NCI-H2196 (cell line): Measurements from ENCODE around the gene KCNAB1.

Source experiments
- DNase-seq: peaks from one replicate; lab custom pipeline; 2025; ENCODE audit not compliant: unreplicated experiment; lab: John Stamatoyannopoulos, UW

KCNAB1 gene

DNA sequence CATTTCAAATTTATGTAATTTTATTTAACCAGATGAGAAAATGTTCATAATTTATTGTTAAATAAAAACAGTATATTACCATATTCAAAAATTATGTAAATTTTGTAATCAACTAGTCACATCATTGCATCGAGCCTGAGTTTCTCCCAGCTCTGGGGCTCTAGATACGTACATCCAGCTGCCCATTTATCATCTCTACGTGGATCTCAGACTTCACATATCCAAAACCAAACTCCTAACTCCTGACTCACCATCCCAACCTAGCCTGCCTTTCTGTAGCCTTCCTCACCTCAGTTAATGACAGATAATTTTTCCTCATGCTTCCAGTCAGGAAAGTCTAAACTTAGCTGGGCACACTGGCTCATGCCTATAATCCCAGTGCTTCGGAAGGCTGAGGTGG, 239.7 kb downstream of the KCNAB1 start:
- no peak for DNase-seq

DNA sequence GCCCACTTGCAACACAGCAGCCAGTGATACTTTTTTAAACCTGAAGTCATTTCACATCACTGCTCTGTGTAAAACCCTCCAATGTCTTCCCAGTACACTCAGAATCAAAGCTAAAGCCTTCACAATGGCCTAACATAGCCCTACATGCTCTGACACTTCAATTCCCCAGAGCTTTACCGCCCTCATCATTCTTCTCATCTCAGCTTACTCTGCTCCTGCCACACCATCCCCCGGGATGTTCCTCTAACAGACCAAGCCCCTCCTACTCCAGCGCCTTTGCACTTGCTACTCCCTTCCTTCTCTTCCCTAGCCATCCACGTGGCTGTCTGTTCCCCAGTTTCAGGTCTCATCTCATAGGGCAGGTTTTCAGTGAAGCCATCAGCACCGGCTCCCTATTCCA, 240.6 kb downstream of the KCNAB1 start:
- DNase-seq, result no peak

DNA sequence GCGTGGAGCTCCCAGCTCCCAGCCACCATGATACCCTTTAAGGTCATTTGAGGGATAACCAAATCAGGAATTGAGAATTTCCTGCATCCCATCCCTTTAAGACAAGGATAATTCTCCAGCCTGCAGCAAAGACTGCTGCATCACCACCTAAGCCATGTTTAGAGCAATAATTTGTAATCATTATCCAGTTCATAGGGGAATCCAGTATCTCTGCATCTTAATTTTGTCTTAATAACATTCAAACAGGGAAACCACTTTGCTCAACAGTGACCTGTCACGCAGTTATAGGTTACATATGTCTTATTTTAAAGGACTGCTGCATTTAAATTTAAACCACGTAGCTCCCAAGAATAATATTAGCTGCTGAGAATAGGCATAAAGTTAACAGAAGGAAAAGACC, 246.2 kb downstream of the KCNAB1 start:
- DNase-seq, result no peak

DNA sequence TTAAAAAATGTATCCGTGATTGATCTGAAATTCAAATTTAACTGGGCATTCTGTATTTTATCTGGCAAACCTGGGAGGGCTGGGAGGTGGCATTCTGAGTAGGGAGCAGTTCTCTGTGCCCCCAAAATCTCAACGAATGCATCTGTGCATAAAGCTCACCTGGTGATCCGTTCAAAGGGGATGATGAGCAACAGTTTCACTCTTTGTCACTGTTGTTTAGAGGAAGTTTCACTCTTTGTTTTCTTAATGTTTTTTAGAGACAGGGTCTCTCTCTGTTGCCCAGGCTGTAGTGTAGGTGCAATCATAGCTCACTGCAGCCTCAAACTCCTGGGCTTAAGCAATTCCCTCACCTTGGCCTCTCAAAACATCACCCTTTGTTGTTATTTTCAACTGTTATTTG, 247.8 kb downstream of the KCNAB1 start:
- DNase-seq, result no peak

DNA sequence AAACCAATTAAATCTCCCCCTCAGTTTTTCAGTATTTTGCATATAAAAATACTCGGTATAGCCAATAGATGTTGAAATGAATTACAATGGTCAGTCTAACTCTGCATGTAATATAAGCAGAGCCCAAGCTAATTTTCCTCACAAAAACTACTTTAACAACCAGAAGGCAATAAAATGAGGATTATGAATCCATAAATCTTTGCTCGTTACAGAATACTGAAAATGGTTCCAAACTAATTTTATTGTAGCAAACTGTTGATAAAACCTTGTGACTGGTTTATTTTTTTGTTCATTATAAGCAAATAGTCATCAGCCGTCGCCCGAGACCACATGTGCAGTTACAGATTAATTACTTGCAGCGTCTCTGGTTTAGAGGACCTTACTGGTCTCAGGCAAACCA, 251.3 kb downstream of the KCNAB1 start:
- DNase-seq, result no peak

DNA sequence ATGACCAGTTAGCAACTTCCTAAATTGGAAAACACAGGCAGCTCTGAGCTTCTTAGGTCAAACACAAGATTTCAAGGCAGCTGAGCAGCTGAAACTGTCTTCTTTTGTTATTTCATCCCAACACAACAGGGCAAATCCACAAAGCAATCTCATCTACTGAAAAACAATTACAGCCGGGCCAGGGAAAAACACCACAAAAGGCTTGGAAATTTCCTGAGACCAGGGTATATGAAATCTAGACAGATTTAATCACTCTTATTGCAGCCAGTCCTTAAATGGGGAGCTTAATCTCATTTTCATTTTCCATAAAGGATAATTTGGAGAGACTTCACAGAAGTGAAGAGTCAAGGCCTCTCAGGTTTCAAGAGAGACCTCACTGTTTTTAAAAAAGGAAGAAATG, 252.7 kb downstream of the KCNAB1 start:
- DNase-seq, result no peak

DNA sequence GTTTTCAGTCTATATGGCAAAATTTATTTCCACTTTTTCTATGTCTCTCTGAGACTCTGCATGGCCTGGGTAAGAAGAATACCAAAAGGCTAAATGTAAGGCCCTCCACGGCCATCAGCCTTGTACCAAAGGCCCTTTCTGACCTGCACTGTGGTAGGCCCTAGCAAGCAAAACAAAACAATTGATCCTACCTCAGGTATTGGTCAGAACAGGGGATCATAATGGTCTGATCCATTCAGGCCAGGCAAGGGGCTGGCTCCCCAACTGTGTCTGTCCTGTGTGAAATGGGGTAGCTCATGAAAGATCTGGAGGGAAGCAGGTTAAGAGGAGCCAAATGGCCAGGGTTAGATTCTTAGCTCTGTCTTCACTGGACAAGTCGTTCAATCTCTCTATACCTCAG, 253.3 kb downstream of the KCNAB1 start:
- no peak for DNase-seq

DNA sequence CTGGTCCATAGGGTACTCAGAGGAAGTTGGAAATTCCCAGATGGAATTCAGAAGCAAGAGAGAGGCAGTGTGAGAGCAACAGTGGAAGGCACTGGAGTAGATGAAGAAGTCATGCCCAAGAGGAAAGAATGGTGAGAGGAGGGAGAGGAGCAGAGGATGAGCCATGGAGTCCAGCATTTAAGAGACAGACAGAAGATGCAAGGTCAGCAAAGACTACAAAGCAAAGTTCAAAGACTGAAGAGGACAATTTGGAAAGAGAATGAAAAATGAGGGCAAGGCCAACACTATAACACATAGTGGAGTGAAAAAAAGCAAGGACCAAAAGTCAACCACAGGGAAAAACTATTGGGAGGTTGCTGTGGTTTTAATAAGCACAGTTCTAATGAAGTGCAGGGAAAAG, 255.8 kb downstream of the KCNAB1 start:
- DNase-seq, result no peak

DNA sequence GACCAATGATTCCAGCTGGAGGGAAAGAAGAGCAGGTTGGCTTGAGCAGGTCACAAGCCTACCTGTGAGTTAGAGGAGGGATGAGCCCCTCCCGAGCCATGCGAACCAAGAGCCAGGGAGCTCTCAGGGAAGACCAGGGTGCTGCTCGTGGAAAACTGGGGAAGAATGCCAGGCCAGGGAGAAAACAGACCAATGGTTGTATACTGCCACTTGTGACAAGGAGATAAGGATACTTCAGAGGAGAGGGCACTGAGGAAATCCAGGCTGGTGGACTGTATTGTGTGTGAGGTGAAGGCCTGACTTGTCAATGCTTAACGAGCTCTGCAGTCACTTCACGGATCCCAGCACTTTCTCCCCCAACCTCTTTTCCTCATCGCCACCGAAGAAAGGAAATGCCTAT, 256.9 kb downstream of the KCNAB1 start:
- DNase-seq, result no peak

DNA sequence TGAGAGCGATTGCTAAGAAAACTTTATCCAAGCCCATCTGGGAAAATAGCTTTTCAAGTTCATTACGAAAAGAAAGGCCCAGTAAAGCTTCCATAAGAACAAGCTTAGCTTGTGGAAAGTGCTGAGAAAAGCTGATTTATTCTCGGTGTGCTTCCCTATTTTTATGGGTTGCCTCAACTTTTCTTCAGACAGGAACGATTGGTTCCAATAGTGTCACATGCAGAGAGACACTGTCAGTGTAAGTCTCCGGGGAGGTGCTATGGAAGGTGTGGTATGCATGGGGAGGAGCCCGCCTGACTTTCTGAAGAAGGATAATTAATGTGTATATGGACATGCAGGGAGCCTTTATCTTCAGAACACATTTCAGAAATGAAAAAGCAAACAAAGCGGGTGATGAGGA, 257.3 kb downstream of the KCNAB1 start:
- DNase-seq, result no peak

DNA sequence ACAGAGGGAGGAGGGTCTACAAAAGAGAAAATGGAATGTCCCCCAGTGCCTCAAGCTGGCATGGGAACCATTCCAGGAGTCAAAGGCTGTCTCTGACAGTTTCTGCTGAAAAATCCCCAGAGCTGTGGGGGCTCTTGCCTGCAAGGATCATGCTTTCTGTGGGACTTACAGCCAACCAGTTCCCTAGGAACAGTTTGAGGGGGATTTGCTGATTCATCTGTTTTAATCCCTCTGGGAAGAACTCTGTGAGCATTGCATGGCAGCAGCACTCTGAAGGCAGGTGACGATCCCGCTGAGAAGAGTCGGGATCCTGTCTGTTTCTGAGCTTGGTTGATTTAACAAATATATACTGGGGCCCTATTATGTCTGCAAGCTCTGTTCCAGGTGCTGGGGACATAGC, 258.5 kb downstream of the KCNAB1 start:
- DNase-seq, result no peak

DNA sequence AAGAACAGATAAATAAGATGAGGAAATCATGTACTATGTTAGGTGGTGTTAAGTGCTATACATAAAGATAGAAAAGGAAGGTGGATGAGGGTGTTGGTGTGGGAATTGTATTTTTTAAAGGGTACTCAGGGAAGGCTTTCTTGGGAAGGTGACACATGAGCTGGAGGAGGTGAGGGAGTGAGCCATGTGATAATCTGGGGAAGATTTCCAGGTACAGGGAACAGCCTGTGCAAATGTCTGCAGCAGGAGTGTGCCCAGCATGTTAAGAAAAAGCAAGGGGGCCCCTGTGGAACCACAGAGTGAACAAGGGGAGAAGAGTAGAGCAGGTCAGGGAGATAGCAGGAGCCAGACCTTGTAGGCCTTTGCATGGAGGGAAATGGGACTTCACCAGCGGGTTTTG, 258.9 kb downstream of the KCNAB1 start:
- no peak for DNase-seq

DNA sequence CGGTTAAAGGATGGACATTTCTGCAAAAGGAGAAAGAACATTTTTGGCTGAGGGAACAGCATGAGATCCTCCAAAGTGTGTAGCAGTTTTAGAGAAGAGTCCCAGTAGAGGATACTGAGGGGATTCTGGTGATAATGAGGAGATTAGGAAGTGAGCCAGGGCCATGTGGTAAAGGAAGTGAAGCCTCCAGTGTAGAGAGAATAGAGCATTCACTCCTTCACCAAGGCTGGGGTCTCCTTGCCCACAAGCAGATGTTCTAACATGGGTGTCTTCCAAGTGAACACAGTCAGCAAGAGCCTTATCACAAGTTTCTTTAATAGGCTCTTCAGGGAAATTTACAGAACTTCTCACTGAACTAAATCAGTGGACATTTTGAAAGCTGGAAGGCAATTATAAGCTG, 260.9 kb downstream of the KCNAB1 start:
- no peak for DNase-seq

DNA sequence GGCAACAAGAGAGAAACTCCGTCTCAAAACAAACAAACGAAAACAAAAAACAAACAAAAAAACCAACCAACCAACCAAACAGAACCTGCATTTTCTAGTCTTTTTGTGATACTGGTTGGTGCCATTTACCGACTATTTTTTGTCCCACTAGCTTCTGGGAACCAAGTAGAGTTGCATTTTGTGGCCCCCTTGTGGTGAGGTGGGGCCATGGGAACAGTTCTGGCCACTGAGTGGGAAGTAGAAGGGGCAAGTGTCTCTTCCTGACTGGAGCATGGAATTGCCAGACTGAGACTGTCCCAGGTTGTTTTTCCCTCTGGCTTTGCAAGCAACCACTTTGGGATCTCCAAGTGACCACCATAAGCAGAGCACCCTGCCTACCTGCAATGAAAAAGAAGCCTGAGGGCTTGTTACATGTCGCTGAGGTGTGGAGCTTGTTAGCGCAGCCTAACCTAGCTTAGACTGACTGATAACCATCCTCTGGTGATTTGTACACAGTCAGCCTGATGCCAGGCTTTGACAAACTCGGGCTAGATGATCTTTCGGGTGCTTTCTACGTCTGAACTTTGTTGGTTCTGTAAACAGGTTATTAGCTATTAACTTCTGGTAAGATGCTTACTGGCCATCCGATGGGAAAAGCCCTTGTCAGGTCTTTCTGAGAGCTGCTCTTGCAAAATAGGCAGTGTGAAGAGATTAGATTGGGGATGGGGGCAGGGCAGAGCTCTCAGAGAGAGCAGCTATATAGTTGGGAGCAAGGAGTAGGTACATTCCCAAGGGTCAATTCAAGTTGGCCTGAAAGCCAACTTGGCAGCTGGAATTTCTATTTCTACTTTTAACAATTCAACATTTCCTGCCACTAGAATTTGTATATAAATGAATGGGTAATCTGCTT, 262.3 kb downstream of the KCNAB1 start:
- peak; percentile 29 for DNase-seq

DNA sequence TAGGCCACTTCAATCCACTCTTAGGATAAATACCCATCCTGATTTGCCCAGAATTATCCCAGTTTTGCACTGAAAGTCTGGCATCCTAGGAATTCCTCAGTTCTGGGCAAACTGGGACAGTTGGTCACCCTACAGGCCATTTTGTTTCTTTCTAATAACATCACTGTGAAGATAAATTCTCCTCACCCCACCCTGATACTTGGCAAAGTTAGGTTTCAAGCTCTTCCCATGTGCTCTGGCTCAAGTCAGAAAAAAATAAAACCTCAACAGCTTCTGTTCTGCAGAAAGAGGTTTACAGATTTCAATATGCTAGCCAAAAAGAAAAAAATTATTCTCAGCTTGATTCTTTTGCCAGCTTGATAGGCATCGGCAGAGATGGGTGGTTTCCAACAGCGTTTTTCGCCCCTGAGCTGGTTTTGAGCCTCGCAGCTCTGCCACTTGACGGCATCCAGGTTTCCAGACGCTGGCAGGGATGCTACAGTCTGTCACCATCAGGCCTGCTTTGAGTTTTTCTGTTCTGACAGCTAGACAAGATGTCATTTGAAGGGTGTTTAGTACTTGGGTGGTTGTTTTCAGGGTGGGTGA, 263.2 kb downstream of the KCNAB1 start:
- DNase-seq, result no peak

DNA sequence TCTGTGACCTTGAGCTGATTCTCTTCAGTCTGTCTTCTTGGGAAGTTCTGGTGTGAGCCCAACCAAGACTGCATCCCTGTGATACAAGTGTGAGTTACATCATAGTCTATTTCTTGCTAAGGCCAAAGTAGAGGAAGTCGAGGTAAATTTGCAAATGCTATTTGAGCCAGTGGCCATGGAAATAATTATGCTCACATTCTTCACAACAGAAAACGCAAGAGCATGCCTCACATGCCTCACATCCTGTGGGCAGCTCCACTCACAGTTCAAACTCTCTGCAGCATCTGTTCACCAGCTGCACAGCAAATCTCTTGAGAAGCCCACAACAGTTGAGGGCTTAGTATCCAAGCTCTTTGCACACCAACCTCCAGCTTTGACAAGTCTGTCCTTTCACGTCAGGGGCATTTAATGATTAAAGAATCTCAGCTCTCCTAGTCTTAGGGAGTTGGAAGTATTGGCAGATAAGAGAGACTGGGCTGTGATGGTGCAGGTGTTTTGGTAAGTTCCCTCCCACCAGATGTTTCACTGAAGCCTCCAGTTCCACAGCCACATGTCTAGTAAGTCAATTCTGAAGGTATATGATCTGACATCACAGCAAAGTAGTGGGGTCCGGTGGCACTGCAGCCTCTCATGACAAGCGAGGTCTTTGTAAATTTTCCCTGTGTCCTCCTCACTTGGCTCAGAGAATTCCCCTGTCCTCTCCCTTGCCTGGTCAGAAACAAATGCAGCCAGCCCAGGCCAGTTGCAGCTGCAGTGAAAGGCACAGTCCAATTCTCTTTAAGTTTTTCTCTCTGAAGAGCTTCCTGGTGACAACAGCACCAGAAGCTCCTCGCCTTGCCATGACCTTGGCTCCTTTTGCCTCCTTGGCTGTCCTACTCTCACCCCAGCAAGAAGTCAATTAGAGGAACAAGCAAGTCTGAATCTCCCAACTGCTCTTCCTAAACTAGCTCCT, 268.4 kb downstream of the KCNAB1 start:
- no peak for DNase-seq

DNA sequence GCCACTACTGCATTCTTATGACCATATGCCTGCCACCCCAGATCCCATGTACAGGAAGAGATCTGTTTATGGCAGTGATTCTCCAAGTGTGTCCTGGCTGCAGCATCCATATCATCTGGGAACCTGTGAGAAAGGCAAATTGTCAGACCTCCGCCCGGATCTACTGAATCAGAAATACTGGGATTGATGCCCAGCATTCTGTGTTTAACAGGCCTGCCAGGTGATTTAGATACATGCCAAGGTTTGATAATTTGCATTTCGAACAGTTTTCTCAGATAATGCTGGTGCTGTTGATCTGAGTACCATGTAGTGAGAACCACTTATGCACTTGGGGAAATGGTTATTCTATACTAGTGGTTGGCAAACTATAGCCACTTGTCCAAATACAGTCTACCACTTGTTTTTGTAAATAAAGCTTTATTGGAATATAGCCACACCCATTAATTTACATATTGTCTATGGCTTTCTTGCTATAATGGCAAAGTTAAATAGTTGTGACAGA, 269.1 kb downstream of the KCNAB1 start:
- DNase-seq, result no peak

DNA sequence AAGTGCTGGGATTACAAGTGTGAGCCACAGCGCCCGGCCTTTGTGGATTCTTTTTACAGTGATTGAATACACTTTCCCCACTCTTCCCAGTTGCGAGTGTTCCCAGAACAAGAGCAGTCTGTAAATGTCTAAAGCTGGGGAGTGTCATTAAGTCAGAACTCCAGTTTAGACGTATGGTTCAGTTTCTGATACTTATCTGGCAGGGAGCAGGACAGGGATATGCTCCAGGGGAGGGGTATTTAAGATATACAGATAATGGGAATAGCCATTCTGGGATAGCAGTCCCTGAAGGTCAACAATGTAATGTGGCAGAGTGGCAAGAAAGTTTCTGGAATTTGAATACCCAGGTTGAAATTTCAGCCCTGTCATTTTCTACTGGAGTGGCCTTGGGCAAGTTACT, 270.5 kb downstream of the KCNAB1 start:
- no peak for DNase-seq

DNA sequence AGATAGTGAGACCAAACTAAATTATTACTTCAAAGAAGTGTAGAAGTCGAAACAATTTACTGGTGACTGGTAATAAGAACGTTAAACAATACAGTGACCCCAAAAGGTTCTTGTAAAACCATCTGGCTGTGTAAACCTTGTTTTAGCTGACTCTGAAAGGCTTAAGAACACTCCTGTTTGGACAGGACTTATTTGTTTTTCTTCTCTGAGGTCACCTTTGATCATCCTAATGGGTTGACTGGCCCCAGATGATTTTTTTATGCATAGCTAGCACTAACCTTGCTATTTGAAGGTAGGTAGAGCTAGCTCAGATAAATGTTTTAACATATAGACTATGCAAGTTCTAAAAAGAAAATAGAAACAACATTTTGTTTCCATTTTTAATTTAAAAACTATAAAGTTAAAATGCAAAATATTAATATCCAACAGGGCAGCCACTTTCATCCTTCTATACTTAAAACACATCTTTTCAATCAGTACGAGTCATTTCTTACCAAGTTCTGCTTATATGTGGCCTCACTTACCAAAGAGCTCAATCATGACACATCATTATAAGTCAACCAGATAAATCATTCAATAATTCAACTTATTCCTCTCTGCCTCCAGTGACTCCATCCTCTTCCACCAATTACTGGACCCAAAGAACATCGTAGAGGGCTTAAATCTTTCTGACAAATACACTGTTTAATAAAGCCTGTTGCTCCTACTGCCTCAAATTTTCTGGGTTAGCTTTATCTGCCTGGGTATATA, 275.8 kb downstream of the KCNAB1 start:
- no peak for DNase-seq

DNA sequence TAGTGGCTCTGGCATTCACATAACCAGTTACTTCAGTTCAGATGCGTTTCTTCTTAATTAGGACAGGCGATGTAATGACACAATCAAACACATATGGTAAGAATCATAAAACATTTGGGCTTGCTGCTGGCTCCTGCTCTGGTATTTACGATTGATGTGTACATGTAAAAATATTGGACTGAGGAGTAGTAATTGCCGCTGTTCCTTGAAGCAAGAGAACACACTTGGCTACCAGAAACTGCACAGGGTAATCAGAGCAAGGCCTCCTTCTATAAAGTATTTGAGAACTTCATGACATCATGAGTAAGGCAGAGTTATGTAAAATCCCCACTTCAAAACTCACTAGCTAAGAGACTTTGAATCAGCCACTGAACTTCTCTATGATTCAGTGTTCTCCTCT, 276.5 kb downstream of the KCNAB1 start:
- DNase-seq, result no peak

DNA sequence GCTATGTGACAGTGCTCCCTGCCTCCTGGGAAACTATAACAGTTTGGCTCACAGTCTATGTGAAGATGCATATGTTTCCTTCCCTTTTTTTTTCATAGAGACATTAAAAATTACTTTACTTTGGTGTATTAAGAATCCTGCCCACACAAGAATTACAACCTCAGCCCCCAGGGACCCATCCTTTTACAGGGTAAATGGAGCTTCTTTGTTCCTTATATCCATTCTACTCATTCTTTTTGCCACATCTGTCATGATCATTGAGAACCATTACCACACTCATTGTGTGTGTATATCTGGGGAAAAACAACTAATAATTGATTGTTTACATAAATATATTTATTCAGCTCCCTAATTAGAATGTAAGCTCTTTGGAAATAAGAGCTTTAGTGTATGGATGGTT, 277.2 kb downstream of the KCNAB1 start:
- no peak for DNase-seq
